Measurements from ENCODE around the gene BMPR1B.

BMPR1B gene

GRCh38 chr4:95188701-95189370 lies 431.1 kb downstream of the BMPR1B start:
- DNase-seq (ENCODE audit: low spot score), result no peak

DNA sequence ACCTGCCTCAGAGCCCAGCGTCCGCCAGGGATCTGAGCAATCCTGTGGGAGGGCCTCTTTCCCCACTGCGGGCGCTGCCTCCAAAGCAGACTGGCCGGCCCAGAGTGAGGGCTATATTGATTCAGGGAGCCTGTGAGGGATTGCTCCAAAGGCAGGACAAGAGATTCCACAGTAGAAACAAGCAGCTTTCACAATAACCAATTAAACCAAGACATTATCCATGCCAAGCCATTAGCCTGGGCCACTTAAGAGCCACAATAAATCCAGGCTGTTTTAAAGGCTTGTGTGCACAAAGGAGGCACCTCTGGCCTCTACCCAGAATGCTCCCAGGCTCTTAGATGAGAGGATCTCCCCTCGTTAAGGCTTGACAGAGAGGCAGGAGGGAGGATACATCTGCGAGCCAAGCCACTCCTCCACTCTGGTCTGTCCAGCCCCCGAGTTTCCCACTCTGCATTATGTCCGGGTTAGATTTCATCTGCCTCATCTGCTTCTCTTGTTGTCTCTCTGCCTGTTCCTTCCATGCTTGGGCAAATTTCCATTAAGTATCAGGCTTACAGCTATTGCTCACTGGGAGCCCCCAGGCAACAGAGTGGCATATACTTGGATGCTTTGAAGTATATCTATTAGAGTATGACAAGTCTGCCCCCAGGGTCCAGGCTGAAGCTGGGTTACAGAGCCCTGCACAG lies 433.1 kb downstream of the BMPR1B start:
- peak; percentile 2 for DNase-seq (ENCODE audit: low spot score)

DNA sequence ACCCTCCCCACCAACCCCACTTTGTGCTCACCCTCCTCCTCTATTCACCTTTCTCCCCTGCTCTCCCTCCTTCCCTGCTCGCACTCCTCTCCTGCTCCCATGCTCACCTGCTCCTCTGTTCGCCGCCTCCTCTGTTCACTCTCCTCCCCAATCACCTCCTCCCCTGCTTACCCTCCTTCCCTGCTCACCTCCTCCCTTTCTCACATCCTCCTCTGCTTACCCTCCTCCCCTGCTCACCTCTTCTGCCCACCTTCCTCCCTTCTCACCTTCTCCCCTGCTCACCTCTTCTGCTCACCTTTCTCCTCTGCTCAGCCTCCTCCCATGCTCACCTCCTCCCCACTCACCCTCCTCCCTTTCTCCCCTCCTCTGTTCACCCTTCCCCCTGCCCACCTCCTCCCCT lies 433.8 kb downstream of the BMPR1B start:
- DNase-seq (ENCODE audit: low spot score), result no peak

- DNase-seq (ENCODE audit: low spot score), result no peak
These were observed 435.9 kb downstream of the BMPR1B start for GRCh38 chr4:95193391-95194224.

- DNase-seq (ENCODE audit: low spot score), result no peak
These were observed 439.6 kb downstream of the BMPR1B start for GRCh38 chr4:95197353-95197752.

- no peak for DNase-seq (ENCODE audit: low spot score)
These were observed 441.2 kb downstream of the BMPR1B start for GRCh38 chr4:95198961-95199360.

DNA sequence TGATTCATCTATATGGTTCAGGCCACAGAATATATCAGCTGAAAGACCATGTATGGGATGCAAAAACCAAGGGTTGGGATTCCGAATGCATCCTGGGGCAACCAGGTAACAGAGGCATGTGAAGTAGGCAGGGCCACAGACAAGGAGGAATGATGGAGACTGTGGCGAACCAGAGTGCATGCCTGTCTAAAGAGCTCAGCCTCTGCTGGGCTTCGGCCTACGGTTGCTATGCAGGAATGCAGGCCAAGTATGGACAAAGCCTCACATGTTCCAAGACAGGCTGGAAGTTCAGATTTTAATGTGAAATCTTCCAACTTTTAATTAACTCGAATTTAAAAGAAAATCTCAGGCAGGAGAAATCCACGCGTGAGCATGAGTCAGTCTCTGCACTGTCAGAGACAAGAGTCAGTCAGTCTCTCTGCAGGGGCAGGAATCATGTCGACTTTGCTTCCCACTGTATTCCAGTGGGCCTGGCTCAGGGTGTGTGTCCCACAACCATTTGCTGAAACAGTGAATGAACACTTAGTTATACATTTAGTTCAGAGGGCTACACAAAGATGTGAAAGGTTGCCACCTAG lies 446.6 kb downstream of the BMPR1B start:
- DNase-seq (ENCODE audit: low spot score), result no peak

DNA sequence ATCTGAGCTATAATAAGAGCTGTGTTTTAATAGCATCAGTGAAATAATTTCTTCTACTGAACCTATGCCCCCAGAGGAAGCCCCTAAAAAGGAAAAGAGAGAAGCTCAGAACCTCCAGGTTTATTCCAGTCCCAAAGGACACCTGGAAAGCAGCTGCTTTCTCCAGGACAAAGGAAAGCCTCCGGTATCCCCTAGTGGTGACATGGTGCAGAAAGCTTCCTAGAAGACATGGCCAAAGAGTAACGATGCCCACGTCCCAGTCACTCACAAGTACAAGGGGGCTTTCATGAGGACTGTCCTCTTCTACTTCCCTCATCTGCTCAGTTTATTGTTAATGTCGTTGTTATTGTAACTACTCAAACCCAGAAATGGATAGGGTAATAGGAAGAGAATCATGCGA lies 447.1 kb downstream of the BMPR1B start:
- no peak for DNase-seq (ENCODE audit: low spot score)
